Stimulated activated CD4-positive, alpha-beta T cell treated with anti-CD3 and anti-CD28 coated beads, TNF-alpha, amount 100 ng/mL, for 4 hours (primary cell): ENCODE results near the gene POU2AF3.
"Not testable (repeated sequence)": the region's sequence is repeated elsewhere in the genome, so short reads cannot be mapped to it uniquely, and the experiment has no call there.

Source experiments
- DNase-seq, 3 experiments: peaks; one replicate each; pipeline ENCODE4 v3.0.0-alpha.2; 2020; ENCODE audit warnings: low read depth in 3 of 3

Gene POU2AF3

DNA sequence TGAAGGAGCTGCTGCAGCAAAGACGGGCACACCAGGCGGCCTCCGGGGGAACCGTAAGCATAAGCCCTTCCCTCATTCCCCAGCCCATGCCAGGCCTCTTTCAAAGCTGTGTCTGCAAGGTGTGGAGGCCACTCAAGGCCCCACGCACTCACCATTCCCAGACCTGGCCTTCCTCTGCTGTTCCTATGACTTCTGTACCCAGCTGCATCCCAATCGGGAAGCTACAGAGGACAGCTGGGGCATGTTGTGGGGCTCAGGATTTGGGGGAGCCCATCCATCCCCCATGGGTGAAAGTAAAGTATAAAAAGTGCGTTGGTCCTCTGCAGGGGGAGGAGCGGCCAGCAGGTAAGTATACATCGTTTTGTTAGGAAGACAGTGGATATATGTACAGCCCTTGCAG lies 2.2 kb downstream of the POU2AF3 start:
- no peak for DNase-seq

DNA sequence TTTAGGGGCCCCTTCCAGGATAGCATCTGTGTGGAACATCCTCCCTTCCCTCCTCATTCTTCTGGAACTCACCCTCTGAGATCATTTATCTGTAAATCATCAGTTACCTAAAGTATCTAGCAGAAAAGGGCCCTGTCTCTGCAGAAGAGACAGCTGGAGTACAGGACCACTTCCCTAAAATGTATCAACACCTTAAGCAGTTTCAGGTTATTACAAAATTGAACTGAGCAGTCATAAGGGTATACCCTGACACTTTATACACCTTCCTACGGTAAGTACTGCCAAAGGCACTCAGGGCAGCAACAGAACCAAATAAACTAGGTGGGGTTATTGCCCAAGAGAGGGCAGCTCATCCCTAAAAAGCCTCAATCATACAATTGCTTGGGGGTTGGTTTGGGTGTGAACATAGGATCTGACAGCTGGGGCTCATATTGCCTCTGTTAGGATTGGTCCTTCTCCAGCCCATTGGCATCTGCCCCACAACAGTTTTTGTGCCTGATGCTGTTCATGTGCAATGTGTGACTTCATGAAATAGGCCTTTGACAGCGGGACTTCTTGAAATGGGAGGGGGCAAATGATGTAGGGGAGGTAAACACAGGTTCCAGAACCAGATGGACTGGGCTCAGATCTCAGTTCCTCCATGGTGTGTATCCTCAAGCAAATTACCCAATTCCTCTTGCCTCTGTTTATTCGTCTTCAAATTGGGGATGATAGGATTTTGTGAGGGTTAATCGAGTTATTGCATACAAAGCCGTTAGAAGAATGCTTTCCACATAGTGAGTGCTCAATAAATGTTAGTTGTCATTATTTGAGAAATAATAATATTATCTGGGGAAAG lies 2.9 kb downstream of the POU2AF3 start:
- DNase-seq: no peak

DNA sequence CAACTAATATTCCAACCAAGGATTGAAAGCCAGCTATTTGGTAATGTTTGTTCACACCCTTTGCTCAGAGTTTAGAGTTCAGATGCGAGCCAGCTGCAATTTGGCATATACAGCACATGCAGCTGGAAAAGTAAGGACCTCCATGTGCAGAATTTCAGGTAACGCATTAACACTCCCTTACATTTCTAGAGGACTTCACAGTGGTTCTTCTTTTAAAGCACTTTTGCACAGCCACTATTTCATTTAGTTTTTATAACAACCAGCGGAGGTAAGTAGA lies 3.4 kb downstream of the POU2AF3 start:
- DNase-seq: no peak

DNA sequence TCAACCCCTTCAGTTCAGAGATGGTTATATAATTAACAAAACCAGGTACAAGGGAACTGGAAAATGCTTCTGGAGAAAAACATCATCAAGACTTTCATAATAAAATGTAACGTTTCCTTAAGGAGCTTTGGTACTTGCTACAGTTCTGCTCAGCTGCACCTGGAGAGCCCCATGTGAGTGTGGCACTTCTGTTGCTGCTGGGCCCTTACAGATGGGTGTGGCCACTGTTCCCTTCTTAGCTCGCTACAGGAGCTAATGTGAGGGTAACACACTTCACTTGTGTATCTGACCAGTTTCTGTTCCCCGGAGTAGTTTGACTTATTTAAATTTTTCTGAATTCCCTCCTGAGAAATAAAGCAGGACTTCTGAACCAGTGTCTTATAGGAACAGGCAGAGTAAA lies 4.0 kb downstream of the POU2AF3 start:
- DNase-seq: no peak

DNA sequence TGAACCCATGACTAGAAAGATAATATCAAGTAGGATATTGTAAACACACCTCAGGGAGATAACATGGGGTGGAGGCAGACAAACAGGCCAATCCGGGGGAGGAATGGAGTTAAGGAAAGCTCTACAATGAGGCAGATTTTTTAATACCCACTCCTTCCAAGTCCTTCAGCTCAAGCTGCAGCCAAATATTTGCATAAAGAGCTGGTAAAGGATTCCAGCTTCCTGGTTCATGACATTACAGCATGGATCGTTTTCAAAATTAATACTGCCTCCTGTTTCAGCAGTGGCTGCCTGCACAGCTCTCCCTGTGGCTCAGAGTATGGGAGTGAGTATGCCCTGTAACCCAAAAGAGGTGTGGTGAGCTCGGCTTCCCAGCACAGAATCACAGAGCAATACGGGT lies 5.1 kb downstream of the POU2AF3 start:
- no peak for DNase-seq

DNA sequence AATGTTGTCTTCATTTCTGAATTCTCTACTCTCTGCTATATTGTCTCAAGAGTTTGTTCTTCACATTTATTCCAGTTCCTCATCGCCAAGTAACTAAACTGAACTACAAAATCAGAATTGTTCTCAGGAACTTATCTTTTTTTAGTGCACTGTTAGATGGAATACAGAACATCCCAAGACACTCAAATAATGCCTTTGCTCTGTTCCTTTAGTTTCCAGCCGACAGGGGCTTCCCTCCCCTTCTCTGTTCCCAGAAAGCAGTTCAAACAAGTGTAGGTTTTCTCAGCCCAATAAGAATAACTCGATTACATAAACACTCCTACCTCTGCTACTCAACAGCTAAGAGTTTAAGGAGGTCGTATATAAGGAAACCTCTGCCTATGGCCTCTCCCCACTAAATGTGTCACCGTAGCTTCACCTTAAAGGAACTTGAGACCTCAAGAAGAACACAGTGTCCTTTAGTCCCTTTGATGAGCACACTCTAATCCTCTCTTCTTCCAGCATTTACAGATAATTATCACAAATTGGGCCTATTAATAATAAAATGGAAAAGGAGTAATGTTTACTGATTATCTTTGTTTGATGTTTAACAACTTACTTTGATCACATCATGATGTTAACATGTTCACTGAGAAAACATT lies 6.9 kb downstream of the POU2AF3 start:
- no peak for DNase-seq

DNA sequence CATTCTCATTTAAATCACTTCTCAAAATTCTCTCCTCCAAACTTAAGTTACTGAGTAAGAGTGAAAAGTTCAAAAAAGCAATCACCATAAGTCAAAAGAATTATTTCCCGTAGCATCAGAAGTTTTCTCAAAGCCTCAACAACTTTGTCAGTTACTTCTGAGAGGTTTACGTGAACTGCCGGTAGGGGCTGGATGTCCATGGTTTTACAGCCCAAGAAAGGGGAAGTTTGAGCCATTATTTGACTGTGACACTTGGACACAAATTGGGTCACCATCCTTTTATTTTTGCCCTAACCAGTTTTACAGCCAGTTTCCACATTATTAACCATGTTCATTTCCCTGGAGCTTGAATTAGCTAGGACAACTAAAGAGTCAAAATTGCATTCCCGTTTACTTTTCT lies 7.5 kb downstream of the POU2AF3 start:
- no peak for DNase-seq

DNA sequence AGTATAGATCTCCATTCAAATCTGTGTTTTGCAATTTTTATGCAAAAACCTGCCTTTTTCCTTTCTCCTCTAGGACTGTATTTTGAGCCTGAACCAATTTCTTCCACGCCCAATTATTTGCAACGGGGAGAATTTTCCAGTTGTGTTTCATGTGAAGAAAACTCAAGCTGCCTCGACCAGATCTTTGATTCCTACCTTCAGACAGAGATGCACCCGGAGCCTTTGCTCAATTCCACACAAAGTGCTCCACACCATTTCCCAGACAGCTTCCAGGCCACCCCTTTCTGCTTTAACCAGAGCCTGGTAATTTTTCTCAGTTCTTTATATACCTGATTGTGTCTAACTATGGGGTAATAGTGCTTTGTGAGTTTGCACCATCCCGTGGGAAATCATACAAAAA lies 8.0 kb downstream of the POU2AF3 start:
- no peak for DNase-seq

DNA sequence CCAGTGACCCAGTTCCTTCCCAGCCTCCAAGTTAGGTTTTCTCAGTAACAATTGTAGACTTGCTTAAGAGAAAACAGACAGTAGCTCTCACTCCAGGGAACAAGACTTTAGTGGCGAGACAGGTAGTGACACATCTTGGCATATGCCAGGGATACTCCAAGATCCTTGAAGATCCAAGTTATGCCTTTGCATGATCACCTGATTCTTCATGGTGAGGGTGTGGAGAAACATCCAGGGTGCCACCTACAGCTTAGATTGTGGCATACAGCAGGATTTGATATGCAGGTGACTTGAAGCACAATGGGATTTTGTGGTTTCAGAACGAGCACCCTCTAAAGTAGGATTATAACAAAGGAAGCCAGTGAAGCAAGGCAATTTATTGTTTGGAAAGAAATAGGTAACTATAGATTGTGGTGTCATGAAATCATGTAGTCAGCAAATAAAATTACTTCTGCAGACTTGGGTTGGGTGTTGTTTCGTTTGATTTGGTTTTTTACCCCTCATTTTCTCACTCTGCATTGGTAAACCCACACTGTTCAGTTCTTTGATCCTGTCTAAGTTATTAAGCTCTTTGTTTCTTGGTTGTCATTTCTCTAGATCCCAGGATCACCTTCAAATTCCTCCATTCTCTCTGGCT lies 9.2 kb downstream of the POU2AF3 start:
- no peak for DNase-seq

DNA sequence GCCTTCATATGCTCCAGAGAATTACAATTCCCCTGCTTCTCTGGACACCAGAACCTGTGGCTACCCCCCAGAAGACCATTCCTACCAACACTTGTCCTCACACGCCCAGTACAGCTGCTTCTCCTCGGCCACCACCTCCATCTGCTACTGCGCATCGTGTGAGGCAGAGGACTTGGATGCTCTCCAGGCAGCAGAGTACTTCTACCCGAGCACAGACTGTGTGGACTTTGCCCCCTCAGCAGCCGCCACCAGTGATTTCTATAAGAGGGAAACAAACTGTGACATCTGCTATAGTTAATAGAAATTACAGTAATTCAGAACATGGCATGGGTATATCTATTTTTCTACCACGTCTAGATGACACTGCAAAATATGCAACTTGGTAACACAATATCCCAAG lies 9.8 kb downstream of the POU2AF3 start:
- no peak for DNase-seq

DNA sequence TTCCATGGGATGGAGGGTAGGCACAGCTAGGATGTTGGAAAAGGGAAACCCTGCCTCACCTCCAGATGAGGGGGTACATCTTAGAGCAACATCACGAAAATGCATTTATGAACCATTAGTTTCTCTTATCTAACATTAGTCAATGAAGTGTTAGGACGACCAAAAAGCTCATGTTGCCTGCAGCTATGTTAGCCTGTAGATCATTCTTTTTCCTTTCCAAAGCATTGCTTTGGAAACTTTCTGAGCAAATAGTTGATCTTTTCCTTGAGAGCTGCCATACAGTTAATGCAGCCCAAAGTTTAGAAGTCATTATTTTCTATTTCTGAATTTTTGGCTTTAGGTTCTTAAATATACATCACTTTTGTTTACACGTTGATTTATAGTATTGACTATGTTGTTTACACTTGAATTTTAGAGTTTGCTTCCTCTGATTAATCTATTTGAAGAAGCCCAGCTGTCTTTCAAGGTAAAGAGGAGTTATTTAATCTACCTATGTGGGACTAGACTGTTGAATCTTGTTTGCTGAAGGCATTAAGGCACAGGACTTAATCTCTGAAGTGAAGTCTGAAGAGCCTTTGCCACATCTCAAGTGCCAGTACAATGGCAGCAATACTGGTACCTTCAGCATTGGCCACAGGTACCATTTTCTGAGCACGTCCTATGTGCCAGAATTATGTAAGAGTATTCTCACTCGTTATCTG lies 11.0 kb downstream of the POU2AF3 start:
- no peak for DNase-seq

DNA sequence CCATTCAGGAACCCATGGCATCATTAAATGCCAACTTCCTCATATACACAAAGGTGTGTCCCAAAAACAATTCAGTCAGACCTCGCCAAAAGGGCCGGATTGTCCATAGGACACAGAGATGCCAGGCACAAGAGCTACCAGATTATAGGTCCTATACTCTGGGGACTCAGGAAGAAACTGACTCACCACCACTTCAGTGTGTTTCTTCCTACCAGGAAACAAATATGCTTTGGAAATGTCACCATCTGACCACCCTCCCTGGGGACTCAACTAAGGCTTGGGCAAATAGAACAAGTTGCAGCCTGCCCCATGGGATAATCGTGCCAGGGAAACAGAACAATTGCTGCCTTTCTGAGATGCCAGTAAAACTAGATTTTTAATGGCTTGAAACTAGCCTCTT lies 11.7 kb downstream of the POU2AF3 start:
- no peak for DNase-seq

DNA sequence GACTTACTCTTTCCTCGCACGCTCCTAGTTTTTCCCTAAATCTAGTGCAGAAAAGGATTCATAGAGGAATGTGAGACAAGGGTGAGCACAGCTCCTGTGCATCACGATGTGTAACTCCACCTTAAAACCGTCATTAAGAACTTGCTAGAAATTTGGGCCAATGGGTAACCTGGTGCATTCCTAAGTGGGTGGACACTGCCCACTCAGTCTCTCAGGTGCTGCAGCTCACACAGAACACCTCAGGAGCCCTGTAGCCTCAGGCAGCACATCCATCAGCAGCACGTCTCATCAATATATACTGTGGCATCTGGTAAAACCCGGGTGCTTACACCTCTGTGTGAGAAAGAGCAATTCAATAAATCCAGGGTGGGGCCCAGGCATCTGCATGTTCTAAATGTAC lies 12.4 kb downstream of the POU2AF3 start:
- no peak for DNase-seq

DNA sequence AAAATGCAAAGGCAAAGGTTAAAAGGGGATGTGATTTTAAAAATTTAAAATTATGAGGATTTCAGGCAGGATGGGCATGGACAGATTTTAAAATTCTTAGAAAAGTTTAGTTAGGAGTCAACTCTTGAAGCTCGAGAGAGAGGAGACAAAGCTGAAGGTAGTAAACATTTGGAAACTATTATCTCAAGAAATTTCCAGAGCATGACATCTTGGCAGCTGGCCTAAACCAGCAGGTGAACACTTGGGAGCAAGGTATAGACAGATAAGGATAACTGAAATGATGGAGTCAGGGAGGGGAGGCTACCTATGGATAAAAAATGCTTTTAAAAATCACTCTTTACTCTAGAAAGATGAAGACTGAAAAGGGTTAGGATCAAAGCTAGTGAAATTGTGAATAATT lies 13.7 kb downstream of the POU2AF3 start:
- DNase-seq: no peak

DNA sequence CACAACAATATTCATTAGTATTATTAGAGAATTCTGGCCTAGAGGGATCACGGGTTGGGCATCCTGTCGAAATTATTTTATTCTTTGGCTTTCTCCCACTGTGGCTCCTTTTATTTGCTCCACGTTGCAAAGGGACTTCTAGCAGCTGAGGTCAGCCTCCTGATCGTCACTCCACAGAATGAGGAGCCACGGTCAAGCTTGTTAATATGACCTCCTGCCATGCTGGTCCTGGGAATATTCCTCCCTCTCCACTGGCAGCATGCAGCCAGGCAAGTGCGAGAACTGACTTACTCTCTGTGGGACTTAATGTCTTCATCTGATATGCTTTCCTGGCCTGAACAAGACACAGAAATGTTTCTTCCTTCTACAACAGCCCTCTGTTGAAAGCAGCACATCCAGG lies 20.9 kb downstream of the POU2AF3 start:
- no peak for DNase-seq

DNA sequence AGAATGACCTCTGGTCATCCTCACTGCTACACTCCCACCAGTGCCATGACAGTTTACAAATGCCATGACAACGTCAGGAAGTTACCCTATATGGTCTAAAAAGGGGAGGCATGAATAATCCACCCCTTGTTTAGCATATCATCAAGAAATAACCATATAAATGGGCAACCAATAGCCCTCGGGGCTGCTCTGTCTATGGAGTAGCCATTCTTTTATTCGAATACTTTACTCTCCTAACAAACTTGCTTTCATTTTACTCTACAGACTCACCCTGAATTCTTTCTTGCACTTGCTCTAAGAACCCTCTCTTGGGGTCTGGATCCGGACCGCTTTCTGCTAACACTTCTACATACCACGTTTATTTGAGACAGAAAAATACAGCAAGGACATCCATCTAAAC lies 21.9 kb downstream of the POU2AF3 start:
- not testable (repeated sequence) for DNase-seq

DNA sequence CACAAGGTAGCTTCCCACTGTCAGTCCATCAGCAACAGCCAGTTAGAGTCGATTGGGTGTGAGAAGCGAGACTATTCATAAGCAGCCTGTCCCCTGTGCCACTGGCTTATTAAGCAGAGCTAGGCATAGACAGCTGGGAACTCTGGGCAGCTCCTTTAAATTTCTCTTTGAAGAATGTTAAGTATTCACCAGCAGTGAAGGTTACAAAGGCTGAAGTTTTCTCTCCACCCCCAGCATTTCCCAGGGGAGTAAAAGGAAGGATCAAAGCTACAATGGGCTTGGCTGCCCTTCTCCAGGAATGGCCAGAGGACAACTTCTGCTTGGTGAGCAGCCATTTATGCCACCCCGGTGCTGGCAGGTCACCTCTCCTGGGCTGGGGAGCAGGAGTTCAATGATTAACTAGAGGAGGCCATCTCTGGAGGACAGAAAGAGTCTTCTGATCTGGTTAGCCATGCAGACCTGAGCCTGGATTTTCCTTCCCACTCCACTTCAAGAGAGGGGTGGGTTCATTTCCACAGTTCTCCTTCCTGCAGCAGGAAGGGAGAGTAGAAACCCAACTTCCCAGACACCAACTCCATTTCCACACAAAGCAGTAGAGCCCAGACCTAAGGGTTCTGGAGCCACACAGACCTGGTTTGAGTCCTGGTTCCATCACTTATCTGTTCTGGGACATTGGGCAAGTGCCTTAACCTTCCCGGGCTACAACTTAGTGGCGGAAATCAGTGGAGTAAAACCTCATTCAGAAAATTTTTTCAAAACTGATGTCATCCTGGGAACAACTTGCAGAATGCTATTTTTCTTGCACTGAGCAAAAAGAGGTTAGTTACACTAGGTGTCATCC lies 22.6 kb downstream of the POU2AF3 start:
- DNase-seq: no peak

DNA sequence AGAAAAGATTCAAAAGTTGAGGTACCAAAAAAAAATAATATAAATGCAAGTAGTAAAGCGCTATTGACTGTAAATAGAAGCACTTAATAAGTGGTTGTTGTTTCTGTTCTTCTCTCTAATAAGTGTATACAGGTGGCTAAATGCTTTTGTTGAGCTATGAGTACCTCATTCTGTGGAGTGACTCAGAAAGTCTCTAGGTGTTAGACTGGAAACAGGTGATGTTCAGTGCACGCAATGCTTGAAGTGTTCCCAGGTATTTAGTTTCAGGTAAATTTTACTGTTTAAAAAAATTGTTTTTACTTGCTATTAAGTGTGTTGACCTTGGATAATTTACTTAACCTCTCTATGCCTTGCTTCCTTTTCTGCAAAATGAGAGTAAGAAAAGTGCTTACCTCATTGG lies 24.2 kb downstream of the POU2AF3 start:
- no peak for DNase-seq

DNA sequence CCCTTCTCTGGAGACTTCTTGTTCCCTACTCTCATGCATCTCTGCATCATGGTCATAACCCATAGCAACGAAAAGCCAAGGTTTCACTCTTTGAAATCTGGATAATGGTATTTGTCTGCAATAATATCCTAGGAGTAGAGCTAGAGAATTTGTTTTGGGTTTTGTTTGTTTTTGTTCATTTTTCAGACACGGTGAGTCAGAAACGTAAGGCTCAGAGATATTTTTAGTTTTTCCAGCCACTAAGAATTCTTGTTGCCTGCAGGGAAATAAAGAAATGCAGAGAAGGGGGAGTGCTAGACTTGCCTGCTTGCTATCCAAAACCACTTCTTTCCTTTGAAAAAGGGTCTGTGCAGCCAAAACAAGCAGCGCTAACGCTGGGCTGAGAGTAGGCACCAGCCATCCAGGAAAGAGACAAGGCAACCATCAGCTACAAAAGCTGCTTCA lies 26.0 kb downstream of the POU2AF3 start:
- no peak for DNase-seq

DNA sequence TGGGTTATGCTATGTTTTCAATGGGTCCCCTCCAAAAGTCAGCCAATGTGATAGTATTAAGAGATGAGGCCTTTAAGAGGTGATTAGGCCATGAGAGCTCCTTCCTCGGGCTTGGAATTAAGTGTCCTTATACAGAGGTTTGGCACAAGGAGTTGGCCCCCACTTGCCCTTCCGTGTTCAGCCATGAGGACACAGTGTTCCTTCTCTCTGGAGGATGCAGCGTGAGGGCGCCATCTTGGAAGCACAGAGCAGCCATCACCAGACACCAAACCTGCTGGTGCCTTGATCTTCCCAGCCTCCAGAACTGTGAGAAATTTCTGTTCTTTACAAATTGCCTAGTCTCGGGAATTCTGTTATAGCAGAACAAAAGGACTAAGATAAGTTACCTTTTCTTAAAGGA lies 26.9 kb downstream of the POU2AF3 start:
- no peak for DNase-seq

DNA sequence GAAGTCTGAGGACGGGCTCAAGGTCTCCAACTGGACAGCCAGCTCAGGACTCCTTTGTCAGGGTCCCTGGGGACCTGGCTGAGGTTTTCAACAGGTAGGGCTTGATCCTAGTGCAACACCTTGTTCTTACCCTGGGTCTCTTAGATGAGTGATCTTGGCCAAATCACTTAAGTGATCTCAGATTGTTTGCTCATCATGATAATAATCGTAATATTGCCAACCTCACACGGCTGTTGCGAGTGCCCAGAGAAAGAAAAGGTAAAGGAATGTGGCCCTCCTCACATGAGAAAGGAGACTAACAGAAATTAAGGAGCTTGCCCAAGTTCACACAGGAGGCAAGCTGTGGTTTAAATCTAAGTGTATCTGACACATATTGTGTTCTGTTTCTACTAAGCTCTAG lies 28.5 kb downstream of the POU2AF3 start:
- no peak for DNase-seq
